ENCODE data around the gene TMA7B.

DNA sequence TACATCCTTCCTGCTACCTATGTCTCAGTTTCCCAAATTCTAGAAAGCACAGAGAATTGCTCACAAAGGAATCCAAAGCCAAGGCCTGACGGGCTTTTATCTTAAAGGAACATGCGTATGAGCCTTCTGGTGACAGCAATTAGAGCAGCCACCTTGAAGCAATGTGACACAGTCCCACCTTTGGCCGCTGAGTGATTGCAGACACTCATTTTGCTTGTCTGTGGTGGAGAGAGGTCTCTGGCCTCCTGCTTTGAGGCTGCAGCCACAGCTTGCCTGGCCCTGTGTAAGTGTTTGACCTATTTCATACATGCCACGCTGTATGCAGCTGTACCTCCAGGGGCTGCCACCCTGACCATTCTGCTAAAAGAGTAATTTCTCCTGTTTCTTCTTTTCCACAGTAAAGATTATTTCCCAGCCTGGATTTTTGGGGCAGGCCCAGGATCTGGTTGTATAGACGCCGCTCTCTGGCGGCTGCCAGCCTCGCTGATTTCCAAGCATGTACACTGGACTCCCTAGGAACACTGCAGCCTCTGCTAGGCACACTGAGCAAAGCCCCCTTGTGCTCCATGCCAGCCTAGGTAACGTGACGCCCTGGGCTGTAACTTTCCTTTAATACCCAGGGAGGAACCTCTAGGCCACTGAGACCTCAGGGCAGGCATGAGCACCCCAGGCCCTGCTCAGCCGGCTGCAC lies 1.1 kb upstream of the TMA7B start:
- TF ChIP-seq POLR2A (IDR thresholded peaks at IDR 0.05), result no peak
- TF ChIP-seq, protein P1, sequence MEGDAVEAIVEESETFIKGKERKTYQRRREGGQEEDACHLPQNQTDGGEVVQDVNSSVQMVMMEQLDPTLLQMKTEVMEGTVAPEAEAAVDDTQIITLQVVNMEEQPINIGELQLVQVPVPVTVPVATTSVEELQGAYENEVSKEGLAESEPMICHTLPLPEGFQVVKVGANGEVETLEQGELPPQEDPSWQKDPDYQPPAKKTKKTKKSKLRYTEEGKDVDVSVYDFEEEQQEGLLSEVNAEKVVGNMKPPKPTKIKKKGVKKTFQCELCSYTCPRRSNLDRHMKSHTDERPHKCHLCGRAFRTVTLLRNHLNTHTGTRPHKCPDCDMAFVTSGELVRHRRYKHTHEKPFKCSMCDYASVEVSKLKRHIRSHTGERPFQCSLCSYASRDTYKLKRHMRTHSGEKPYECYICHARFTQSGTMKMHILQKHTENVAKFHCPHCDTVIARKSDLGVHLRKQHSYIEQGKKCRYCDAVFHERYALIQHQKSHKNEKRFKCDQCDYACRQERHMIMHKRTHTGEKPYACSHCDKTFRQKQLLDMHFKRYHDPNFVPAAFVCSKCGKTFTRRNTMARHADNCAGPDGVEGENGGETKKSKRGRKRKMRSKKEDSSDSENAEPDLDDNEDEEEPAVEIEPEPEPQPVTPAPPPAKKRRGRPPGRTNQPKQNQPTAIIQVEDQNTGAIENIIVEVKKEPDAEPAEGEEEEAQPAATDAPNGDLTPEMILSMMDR (IDR thresholded peaks at IDR 0.05 in 8 of 11, conservative IDR thresholded peaks at IDR 0.05 in 3 of 11), result no peak
- TF ChIP-seq POLR2AphosphoS5 (IDR thresholded peaks at IDR 0.05), result no peak
